ENCODE data around the gene BICD1.

BICD1 gene

DNA sequence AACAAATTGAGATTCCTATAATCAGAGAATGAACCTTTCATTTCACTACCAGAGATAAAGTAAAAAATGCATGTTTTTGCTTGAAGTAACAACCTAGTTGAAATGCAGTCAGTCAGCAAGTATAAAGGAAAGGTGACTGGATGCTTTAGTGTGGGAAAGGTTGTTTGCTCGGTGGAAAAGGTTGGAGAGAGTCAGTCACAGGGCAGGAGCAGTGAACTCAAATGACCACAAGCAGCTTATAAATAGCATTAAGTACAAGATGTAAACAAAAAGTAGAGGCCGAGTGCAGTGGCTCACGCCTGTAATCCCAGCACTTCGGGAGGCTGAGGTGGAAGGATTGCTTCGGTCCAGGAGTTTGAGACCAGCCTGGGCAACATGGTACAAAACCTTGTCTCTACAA lies 194.6 kb downstream of the BICD1 start:
- TF ChIP-seq, protein P1, sequence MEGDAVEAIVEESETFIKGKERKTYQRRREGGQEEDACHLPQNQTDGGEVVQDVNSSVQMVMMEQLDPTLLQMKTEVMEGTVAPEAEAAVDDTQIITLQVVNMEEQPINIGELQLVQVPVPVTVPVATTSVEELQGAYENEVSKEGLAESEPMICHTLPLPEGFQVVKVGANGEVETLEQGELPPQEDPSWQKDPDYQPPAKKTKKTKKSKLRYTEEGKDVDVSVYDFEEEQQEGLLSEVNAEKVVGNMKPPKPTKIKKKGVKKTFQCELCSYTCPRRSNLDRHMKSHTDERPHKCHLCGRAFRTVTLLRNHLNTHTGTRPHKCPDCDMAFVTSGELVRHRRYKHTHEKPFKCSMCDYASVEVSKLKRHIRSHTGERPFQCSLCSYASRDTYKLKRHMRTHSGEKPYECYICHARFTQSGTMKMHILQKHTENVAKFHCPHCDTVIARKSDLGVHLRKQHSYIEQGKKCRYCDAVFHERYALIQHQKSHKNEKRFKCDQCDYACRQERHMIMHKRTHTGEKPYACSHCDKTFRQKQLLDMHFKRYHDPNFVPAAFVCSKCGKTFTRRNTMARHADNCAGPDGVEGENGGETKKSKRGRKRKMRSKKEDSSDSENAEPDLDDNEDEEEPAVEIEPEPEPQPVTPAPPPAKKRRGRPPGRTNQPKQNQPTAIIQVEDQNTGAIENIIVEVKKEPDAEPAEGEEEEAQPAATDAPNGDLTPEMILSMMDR (IDR thresholded peaks at IDR 0.05; ENCODE audit: low read length, missing control alignments) = no peak
- DNase-seq (ENCODE audit: low read depth) = no peak
- no peak overlapping the region for H3K4me3 ChIP-seq (replicated peaks; ENCODE audit: low read depth, low read length)

DNA sequence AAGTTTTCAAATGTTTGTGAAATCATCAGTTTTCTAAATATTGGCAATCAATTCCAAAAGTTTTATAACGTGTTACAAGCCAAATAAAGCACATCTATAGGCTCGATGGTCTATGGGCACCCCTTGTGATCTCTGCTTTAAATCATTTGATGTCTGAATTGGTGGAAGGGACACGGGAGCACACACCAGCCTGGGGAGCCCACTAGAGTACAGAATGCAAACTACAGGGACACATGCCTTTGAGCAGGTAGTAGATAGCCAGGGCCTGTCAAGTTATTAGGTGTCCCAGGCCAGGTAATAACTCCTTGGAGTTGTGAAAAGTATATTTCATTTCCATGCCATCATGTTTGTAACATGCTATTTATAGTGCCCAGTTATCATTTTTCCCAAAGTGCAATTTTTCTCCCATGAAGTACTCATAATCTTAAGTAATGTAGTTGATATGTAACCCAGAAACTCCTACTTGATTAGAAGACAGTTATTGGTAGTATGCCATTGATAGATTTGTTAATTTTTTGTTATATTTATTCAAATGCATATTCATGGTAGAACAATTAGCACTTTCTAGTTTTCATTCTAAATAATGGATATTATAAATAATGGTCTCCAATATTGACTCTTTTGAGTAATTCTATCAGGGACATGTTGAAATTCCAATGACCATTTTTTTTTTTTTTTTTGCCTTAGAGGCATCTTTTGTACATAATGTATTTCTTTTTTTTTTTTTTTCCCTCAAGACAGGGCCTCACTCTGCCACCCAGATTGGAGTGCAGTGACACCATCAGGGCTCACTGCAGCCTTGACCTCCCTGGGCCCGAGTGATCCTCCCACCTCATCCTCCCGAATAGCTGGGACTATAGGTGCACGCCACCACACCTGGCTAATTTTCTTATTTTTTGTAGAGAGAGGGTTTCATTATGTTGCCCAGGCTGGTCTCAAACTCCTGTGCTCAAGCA lies 195.8 kb downstream of the BICD1 start:
- DNase-seq (ENCODE audit: low read depth) = peak; percentile 51
- no peak overlapping the region for H3K4me3 ChIP-seq (replicated peaks; ENCODE audit: low read depth, low read length)
- TF ChIP-seq, protein P1 (IDR thresholded peaks at IDR 0.05; ENCODE audit: low read length, missing control alignments) = peak; percentile 66

DNA sequence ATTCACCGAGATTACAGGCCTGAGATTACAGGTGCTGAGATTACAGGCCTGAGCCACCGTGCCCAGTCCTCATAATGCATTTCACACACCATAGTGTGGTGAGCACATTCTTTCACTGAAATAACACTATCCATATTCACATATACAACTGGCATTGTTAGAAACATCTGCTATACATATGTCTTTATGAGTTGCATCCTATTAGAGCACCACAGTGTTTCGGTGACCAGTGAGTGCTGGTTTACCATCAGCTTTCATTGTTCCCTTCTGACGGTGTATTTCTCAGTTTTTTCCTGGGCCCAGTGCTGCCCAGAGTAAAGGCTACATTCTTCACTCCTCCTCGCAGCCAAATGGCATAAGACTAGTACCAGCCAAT lies 196.5 kb downstream of the BICD1 start:
- no peak for DNase-seq (ENCODE audit: low read depth)
- H3K4me3 ChIP-seq (replicated peaks; ENCODE audit: low read depth, low read length) = no peak overlapping the region
- TF ChIP-seq, protein P1 (IDR thresholded peaks at IDR 0.05; ENCODE audit: low read length, missing control alignments) = no peak

DNA sequence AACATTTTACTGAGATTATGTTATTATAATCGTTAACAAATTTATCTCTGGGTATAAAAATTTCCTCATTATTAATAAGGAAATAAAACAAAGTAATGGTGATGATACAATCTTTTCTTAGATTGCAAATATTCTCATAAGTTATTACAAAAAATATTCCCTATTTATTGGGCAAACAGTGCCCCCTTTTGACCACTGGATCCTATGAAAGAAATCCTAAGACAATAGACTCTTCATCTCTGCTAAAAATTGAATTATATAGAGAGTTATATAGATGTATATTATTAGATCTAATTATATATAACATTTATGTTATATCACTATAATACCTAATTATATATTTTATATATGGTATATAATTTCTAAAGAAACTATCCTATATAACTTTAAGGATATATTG lies 198.5 kb downstream of the BICD1 start:
- DNase-seq (ENCODE audit: low read depth) = peak; percentile 58
- no peak overlapping the region for H3K4me3 ChIP-seq (replicated peaks; ENCODE audit: low read depth, low read length)
- TF ChIP-seq, protein P1 (IDR thresholded peaks at IDR 0.05; ENCODE audit: low read length, missing control alignments) = peak; percentile 34

DNA sequence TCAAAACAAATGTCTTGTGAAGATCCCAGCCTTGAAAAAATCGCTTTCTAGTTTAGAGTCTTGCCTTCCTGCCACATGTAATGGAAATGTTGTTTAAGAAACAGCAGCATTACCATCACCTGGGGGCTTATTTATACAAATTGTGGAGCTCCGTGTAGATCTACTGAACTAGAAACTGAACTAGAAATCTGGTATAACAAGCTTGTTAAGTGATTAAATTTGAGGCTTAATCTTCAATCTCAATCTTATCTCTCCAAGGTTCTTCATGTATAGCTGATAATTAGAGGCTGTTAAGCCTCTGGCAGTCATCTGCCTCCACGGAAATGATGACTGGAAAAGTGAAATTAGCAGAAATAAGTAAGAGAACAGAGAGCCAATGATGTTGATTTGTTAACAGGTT lies 200.7 kb downstream of the BICD1 start:
- H3K4me3 ChIP-seq (replicated peaks; ENCODE audit: low read depth, low read length) = no peak overlapping the region
- TF ChIP-seq, protein P1 (IDR thresholded peaks at IDR 0.05; ENCODE audit: low read length, missing control alignments) = no peak
- DNase-seq (ENCODE audit: low read depth) = no peak

DNA sequence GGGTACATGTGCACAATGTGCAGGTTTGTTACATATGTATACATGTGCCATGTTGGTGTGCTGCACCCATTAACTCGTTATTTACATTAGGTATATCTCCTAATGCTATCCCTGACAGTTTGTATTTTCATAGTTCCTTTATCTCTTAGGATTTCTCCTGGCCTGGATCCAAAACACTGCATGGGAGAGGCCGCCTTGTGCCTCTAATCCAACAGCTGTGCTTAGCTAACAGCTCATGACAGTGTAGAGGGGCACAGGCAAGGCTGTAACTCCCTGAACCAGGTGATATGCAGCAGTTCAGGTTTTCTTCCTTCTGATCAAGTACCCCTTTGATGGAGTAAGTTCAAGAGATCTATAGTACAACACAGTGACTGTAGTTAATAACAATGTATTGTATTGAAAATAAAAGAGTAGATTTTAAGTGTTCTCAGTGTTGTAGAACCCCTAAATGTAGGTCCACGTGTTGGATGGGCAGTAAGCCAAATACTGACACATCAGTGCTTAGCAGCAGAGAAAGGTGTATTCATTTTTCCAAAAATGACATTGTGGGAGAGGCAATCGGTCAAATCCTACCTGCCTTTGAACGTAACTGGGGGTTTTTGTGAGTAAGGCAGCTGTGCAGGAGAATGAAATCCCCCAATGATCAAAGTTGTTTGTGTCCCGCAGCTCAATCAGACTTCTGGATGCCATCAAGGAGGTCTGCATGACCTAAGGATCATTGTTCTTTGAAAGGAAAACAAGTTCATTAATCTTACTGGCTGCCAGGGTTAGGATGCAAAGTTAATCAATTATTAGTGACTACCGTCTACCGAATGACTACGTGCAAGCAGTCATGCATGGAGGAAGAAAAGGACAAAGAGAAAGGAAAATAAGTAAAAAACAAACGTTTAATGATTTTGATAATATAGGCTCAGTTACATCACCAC lies 203.4 kb downstream of the BICD1 start:
- TF ChIP-seq, protein P1 (IDR thresholded peaks at IDR 0.05; ENCODE audit: low read length, missing control alignments) = no peak
- H3K4me3 ChIP-seq (replicated peaks; ENCODE audit: low read depth, low read length) = no peak overlapping the region
- peak; percentile 41 for DNase-seq (ENCODE audit: low read depth)

All from fibroblast of pulmonary artery (primary cell).